ENCODE measurements around the gene SPO11. TPM values are rescaled to one million over a fixed set of nuclear protein-coding genes. Genes with fewer than 3 reads are reported as not detected.

The SPO11 gene
- total RNA-seq, 2 donors from 2014 or later = not detected

- H3K4me1 ChIP-seq = no peaks in the 10 kb centered on the region
- H3K27me3 ChIP-seq = no peaks in the 10 kb centered on the region
- TF ChIP-seq CTCF (IDR thresholded peaks at IDR 0.05) = no peak
- H3K4me3 ChIP-seq = no peak overlapping the region
- no peak overlapping the region for H3K27ac ChIP-seq
- H3K9me3 ChIP-seq = no peaks in the 10 kb centered on the region
- DNase-seq (ENCODE audit: low spot score) = no peak
- H3K36me3 ChIP-seq = no peaks in the 10 kb centered on the region
Measured at GRCh38 chr20:57327820-57328219, 1.8 kb upstream of the SPO11 start.

GRCh38 chr20:57330998-57331397, 1.4 kb downstream of the SPO11 start:
- Histone ChIP-seq H3K4me1 (no peaks in the 10 kb centered on the region), H3K4me3 (no peak overlapping the region), H3K27ac (no peak overlapping the region), H3K36me3 (no peaks in the 10 kb centered on the region), H3K27me3 (no peaks in the 10 kb centered on the region), H3K9me3 (no peaks in the 10 kb centered on the region)
- DNase-seq (ENCODE audit: low spot score) = no peak
- no peak for TF ChIP-seq CTCF (IDR thresholded peaks at IDR 0.05)

GRCh38 chr20:57332105-57333089, 2.8 kb downstream of the SPO11 start:
- Histone ChIP-seq H3K4me1 (no peaks in the 10 kb centered on the region), H3K9me3 (no peaks in the 10 kb centered on the region), H3K4me3 (no peak overlapping the region), H3K27ac (no peak overlapping the region), H3K27me3 (no peaks in the 10 kb centered on the region), H3K36me3 (no peaks in the 10 kb centered on the region)
- no peak for TF ChIP-seq CTCF (IDR thresholded peaks at IDR 0.05)
- DNase-seq (ENCODE audit: low spot score) = no peak

- no peak for DNase-seq (ENCODE audit: low spot score)
- Histone ChIP-seq H3K27me3 (no peaks in the 10 kb centered on the region), H3K36me3 (no peaks in the 10 kb centered on the region), H3K9me3 (no peaks in the 10 kb centered on the region), H3K27ac (no peak overlapping the region), H3K4me3 (no peak overlapping the region), H3K4me1 (no peaks in the 10 kb centered on the region)
- peak in 1 of 2 donors; percentile 22 for TF ChIP-seq CTCF (IDR thresholded peaks at IDR 0.05)
Measured at GRCh38 chr20:57335392-57335791, 5.8 kb downstream of the SPO11 start.

GRCh38 chr20:57341663-57342062, 12.1 kb downstream of the SPO11 start:
- Histone ChIP-seq H3K27ac (no peak overlapping the region), H3K9me3 (no peaks in the 10 kb centered on the region), H3K27me3 (no peaks in the 10 kb centered on the region), H3K4me1 (no peaks in the 10 kb centered on the region), H3K4me3 (no peak overlapping the region), H3K36me3 (no peaks in the 10 kb centered on the region)
- DNase-seq (ENCODE audit: low spot score) = no peak
- no peak for TF ChIP-seq CTCF (IDR thresholded peaks at IDR 0.05)

All from right atrium auricular region (tissue), 2 donors.